HUES6 (cell line): ENCODE data around the gene KISS1R.

ENCODE experiments used
- H3K27ac ChIP-seq: 2 replicates; pipeline ENCODE4 v1.7.0; 2013; ENCODE audit warnings: low read depth, mild to moderate bottlenecking, low read length, inconsistent platforms
- H3K27me3 ChIP-seq: 2 replicates; pipeline ENCODE4 v1.6.1; 2013; ENCODE audit warnings: low read length; ENCODE audit not compliant: control insufficient read depth, insufficient read depth
- H3K36me3 ChIP-seq: 2 replicates; pipeline ENCODE4 v1.6.1; 2013; ENCODE audit warnings: low read length; ENCODE audit not compliant: control insufficient read depth, insufficient read depth
- H3K4me1 ChIP-seq: 2 replicates; pipeline ENCODE4 v1.6.1; 2013; ENCODE audit warnings: low read length; ENCODE audit not compliant: control insufficient read depth, insufficient read depth
- H3K4me3 ChIP-seq: 2 replicates; pipeline ENCODE4 v1.5.1; 2013; ENCODE audit warnings: low read depth, low read length
- H3K9ac ChIP-seq: one replicate; pipeline ENCODE4 v1.6.1; 2013; ENCODE audit warnings: mild to moderate bottlenecking, low read length
- H3K9me3 ChIP-seq: 2 replicates; pipeline ENCODE4 v1.6.1; 2013; ENCODE audit warnings: low read depth, low read length; ENCODE audit not compliant: control insufficient read depth, insufficient read depth

The KISS1R gene

DNA sequence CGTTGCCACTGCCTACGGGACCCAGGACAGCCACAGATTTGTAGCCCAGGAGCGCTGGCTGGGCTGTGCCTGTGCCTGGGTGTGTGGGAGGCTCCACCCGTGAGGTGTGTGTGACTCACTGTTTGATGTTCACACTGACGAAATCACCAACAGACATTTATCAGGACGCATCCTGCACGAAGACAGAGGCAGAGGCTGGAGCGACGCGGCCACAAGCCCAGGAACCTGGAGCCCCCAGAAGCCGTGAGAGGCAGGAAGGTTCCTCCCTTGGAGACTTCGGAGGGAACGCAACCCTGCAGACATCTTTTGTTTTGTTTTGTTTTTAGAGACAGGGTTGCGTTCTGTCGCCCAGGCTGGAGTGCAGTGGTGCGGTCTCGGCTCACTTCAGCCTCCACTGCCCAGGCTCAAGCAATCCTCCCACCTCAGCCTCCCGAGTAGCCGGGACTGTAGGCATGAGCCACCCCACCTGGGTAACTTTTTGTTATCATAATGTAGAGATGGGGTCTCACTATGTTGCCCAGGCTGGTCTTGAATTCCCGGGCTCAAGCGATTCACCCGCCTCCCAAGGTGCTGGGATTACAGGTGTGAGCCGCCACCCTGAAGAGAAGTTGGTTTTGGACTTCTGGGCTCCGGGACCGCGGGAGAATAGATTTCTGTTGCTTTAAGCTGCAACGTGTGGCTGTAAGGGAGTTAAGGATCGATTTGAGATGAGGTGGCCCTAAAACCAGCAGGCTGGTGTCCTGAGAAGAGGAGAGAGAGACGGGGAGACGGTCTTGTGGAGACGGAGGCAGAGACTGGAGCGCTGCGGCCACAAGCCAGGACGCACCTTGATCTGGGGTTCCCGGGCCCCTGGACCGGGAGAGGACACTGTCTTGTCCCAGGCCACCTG lies 42.1 kb downstream of the KISS1R start:
- Histone ChIP-seq H3K4me3 (no peak overlapping the region), H3K4me1 (peaks cover 43% of the 10 kb centered on the region), H3K36me3 (peaks cover 34% of the 10 kb centered on the region), H3K27ac (no peak overlapping the region), H3K9ac (no peak overlapping the region), H3K9me3 (no peaks in the 10 kb centered on the region), H3K27me3 (no peaks in the 10 kb centered on the region)

DNA sequence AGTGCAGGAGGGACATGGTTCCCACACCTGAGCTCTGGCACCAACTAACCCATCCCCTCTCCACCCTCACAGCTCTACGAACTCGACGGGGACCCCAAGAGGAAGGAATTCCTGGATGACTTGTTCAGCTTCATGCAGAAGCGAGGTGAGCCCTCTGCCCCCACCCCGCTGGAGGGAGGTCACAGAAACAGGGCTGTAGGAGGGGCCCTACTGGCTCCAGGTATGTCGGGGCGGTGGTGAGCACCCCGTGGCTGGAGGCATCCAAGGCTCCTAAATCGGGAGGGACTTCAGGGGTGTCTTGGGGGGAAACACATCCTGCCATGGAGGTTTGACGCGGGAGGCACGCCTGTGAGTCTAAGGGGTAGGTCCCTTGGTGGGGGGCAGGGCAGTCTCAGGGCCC lies 42.9 kb downstream of the KISS1R start:
- no peak overlapping the region for H3K4me3 ChIP-seq
- H3K27ac ChIP-seq = no peak overlapping the region
- H3K36me3 ChIP-seq = peaks cover 43% of the 10 kb centered on the region
- no peaks in the 10 kb centered on the region for H3K27me3 ChIP-seq
- peaks cover 34% of the 10 kb centered on the region for H3K4me1 ChIP-seq
- no peak overlapping the region for H3K9ac ChIP-seq
- peaks cover 5% of the 10 kb centered on the region; the same call in 1 of the 2 replicates for H3K9me3 ChIP-seq

DNA sequence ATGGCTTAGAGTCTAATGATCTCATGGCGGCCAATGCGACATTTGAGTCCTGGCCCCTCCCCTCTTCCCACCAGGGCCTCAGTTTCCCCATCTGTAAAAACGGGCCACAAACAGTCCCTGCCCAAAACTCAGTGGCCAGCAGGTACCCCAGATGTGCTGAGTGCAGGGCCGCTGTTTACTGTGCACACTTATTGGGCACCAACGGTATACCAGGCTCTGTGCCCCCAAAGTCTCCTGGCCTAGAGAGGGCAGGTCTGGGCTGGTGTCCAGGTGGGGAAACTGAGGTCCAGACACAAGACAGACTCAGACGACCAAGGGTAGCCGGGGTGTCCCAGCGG lies 43.4 kb downstream of the KISS1R start:
- Histone ChIP-seq H3K9ac (no peak overlapping the region), H3K4me3 (no peak overlapping the region), H3K36me3 (peaks cover 48% of the 10 kb centered on the region), H3K4me1 (peaks cover 29% of the 10 kb centered on the region), H3K27ac (no peak overlapping the region), H3K27me3 (no peaks in the 10 kb centered on the region), H3K9me3 (peaks cover 8% of the 10 kb centered on the region; the same call in 1 of the 2 replicates)

DNA sequence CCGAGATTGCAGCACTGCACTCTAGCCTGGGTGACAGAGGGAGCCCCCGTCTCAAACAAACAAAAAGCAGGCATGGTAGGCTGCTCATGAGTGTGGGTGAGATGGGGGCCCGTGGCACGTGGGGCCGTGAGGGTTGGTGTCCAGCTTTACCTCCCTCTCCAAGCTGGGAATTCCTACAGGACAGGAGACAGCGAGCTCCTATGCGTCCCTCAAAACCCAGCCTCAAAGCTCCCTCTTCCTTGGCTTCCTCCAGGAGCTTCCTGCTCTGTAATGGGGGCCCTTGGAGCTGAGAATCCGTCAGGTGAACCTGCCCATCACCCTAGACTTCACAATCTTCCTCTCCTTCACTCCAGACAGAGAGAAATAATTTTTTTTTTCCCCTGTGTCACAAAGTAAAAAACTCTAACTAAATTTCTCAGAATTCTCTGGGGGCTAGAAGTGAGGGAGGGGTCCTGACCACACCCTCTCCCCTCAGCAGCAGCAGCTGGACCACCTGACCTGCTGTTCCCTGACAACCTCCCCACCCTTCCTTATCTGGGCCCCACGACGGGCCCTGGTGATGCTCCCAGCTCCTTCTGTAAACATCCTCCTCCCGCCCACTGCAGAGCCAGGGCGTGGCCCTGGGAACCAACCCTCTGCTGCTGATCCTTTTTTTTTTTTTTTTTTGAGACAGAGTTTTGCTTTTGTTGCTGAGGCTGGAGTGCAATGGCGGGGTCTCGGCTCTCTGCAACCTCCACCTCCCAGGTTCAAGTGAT lies 44.9 kb downstream of the KISS1R start:
- Histone ChIP-seq H3K27me3 (no peaks in the 10 kb centered on the region), H3K36me3 (peaks cover 56% of the 10 kb centered on the region), H3K27ac (no peak overlapping the region), H3K9me3 (peaks cover 11% of the 10 kb centered on the region; the same call in 1 of the 2 replicates), H3K9ac (no peak overlapping the region), H3K4me1 (peaks cover 17% of the 10 kb centered on the region; the same call in 1 of the 2 replicates), H3K4me3 (no peak overlapping the region)

DNA sequence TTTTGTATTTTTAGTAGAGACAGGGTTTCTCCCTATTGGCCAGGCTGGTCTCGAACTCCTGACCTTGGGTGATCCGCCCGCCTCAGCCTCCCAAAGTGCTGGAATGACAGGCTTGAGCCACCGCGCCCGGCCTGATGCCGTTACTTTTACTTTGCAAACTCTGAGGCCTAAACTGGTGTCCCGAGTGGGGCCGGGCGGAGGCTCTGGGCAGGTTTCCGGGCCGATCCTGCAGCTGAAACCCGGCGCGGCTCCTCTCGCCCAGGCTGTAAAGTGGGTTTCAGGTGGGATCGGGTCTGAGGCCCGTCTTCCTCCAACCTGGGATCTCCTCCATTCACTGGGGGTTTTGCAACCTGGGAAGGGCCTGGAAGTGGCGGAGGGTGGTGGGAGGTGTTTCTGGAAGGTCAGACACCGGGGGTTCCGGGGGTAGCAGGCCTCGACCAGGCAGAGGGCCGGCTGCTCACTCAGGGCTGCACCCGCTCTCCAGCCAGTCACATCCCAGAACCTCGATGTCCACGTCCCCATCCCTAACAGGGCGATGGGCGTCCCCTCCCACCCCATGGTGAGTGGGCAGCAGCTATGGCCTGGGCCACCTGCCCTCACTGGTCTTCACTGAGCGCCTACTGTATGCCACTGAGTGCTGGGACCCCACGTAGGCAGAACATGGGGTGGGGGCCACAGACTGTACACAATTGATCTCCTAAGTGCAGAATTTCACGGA lies 45.7 kb downstream of the KISS1R start:
- H3K4me3 ChIP-seq = no peak overlapping the region
- no peak overlapping the region for H3K9ac ChIP-seq
- no peaks in the 10 kb centered on the region for H3K27me3 ChIP-seq
- H3K4me1 ChIP-seq = peaks cover 13% of the 10 kb centered on the region; the same call in 1 of the 2 replicates
- H3K27ac ChIP-seq = no peak overlapping the region
- peaks cover 62% of the 10 kb centered on the region for H3K36me3 ChIP-seq
- H3K9me3 ChIP-seq = peaks cover 11% of the 10 kb centered on the region; the same call in 1 of the 2 replicates

DNA sequence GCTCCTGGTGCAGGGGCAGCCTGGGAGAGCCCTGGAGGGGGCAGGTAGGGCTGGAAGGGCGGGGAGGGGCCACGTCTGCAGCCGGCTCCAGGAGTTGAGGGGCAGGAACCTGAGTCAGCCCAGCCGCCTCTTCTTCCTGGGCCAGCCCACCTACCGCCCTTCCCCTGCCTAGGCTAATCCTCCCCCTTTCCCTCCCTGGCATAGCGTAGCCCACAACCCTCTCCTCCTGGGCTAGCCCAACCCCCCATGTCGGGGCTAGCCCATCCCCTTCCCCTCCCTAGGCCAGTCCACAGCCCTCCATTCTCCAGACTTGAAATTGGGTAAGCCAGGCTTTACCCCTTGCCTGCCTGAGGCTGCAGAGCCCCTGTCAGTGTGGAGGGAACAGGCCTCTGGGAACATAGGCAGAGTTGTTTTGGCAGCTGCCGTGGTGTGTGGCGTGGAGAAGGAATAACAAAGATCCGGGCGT lies 46.4 kb downstream of the KISS1R start:
- Histone ChIP-seq H3K4me3 (no peak overlapping the region), H3K36me3 (peaks cover 67% of the 10 kb centered on the region), H3K4me1 (peaks cover 13% of the 10 kb centered on the region; the same call in 1 of the 2 replicates), H3K9me3 (peaks cover 11% of the 10 kb centered on the region; the same call in 1 of the 2 replicates), H3K27me3 (no peaks in the 10 kb centered on the region), H3K9ac (no peak overlapping the region), H3K27ac (no peak overlapping the region)

DNA sequence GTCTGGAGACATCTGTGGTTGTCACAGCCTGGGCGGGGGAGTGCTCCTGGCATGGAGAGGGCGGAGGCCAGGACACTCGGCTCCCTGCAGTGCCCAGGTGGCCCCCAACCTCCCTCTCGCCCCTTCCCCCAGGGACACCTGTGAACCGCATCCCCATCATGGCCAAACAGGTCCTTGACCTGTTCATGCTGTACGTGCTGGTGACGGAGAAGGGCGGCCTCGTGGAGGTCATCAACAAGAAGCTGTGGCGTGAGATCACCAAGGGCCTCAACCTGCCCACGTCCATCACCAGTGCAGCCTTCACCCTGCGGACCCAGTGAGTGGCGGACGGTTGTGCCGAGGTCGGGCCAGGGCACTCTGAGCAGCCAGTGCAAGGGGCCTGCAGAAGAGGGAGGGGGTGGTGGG lies 47.0 kb downstream of the KISS1R start:
- Histone ChIP-seq H3K36me3 (peaks cover 69% of the 10 kb centered on the region), H3K9ac (no peak overlapping the region), H3K4me1 (peaks cover 13% of the 10 kb centered on the region; the same call in 1 of the 2 replicates), H3K4me3 (no peak overlapping the region), H3K27me3 (no peaks in the 10 kb centered on the region), H3K27ac (no peak overlapping the region), H3K9me3 (peaks cover 11% of the 10 kb centered on the region; the same call in 1 of the 2 replicates)

DNA sequence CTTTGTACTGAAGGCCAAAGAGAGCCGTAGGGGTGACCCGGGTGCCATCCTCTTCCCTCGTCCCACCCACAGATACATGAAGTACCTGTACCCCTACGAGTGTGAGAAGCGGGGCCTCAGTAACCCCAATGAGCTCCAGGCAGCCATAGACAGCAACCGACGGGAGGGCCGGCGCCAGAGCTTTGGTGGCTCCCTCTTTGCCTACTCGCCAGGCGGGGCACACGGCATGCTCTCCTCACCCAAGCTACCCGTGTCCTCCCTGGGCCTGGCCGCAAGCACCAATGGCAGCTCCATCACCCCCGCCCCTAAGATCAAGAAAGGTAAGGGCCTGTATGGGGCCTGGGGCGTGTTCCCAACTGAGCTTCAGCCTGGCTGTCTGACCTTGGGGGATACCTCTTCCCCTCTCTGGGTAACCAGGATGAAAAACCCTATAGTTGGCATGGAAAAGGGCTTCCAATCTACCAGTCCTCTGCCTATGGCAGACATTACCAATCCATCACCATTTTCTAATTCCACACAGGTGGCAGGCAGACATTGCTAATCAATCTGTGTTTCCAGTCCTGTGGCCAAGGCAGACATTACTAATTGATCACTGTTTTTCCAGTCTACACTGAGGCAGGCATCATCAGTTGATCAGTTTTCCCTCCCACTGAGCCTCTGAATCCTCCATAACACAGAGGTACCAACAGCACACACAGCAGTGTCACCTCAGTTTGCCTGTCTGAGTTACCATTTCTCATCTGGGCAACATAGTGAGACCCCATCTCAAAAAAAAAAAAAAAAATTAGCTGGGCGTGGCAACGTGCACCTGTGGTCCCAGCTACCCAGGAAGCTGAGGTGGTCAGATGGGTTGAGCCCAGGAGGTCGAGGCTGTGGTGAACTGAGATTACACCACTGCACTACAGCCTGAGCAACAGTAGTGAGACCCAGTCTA lies 47.9 kb downstream of the KISS1R start:
- peaks cover 71% of the 10 kb centered on the region for H3K36me3 ChIP-seq

DNA sequence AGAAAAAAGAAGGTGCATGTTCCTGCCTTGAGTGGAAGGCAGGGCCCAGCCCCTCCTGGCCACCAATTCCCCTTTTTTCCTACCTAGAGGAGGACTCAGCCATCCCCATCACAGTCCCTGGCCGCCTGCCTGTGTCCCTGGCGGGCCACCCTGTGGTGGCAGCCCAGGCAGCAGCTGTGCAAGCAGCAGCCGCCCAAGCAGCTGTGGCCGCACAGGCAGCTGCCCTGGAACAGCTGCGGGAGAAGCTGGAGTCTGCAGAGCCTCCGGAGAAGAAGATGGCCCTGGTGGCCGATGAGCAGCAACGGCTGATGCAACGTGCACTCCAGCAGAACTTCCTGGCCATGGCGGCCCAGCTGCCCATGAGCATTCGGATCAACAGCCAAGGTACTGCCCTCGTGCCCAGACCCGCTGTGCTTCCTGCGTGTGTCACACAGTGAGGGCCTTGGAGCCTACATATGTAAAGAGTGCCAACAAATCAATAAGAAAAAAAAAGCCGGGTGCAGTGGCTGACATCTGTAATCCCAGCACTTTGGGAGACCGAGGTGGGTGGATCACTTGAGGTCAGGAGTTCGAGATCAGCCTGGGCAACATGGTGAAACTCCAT lies 49.5 kb downstream of the KISS1R start:
- Histone ChIP-seq H3K36me3 (peaks cover 76% of the 10 kb centered on the region), H3K9ac (no peak overlapping the region), H3K9me3 (peaks cover 16% of the 10 kb centered on the region), H3K27me3 (no peaks in the 10 kb centered on the region), H3K27ac (no peak overlapping the region), H3K4me3 (no peak overlapping the region), H3K4me1 (peaks cover 10% of the 10 kb centered on the region; the same call in 1 of the 2 replicates)

More for the DNA sequence above, 47.9 kb downstream of the KISS1R start:
- no peak overlapping the region for H3K9ac ChIP-seq
- H3K27me3 ChIP-seq = no peaks in the 10 kb centered on the region
- H3K9me3 ChIP-seq = peaks cover 11% of the 10 kb centered on the region; the same call in 1 of the 2 replicates
- H3K4me3 ChIP-seq = no peak overlapping the region
- peaks cover 10% of the 10 kb centered on the region; the same call in 1 of the 2 replicates for H3K4me1 ChIP-seq
- no peak overlapping the region for H3K27ac ChIP-seq
